Adrenal gland (tissue), 12 donors: Measurements from ENCODE around the gene CWC15. TPM values are rescaled to one million over a fixed set of nuclear protein-coding genes. Genes with fewer than 3 reads are reported as not detected.

Experiments
- DNase-seq, 7 donors: peaks; one replicate each; pipeline ENCODE4 v3.0.0-alpha.2; 2019 to 2020
- H3K27ac ChIP-seq, 5 donors: fragments of 200-600 bp; sonication (generic) in 4 of 5; 1 replicate in 3 of 5; 2 replicates in 2 of 5; pipeline versions ENCODE4 v1.5.1 to v1.8.0; 2016 to 2020; ENCODE audit warnings: mild to moderate bottlenecking in 1 of 5
- H3K27me3 ChIP-seq: fragments of 200-600 bp; 2 replicates; pipeline ENCODE4 v1.8.0; 2021
- H3K36me3 ChIP-seq, 2 donors: fragments of 200-600 bp; replicated peaks in 1 of 2; 1 replicate in 1 of 2; 2 replicates in 1 of 2; pipeline versions ENCODE4 v1.5.1 to v1.8.0; 2018 to 2022
- H3K4me1 ChIP-seq, 2 donors: fragments of 200-600 bp; replicated peaks in 1 of 2; 1 replicate in 1 of 2; 2 replicates in 1 of 2; pipeline versions ENCODE4 v1.5.1 to v1.8.0; 2018 to 2021
- H3K4me3 ChIP-seq, 4 donors: fragments of 200-600 bp; sonication (generic) in 3 of 4; one replicate each; pipeline ENCODE4 v1.5.1; 2016 to 2018
- H3K9me3 ChIP-seq, 3 donors: fragments of 200-600 bp; sonication (generic) in 1 of 3; replicated peaks in 1 of 3; 1 replicate in 2 of 3; 2 replicates in 1 of 3; pipeline versions ENCODE4 v1.5.1 to v1.8.0; 2016 to 2021
- POLR2A ChIP-seq, 2 donors: fragments of 450-650 bp; IDR thresholded peaks; one replicate each; pipeline ENCODE4 v1.6.1; 2017; ENCODE audit warnings: antibody characterized with exemption in 2 of 2, mild to moderate bottlenecking in 2 of 2, moderate library complexity in 1 of 2
- WGBS, 4 donors: extraction: QIAGEN DNeasy Blood & Tissue Kit in 2 of 4; methylation state at CpG; one replicate each; pipeline versions ENCODE4 v1.1.5 to v1.1.7; 2013 to 2017; 5-methylcytosine and 5-hydroxymethylcytosine counted together
- intact Hi-C, 2 donors: fragments of 100-400 bp; cut with DNase I; formaldehyde crosslinking; loops; one replicate each; pipeline versions ENCODE4 v1.14.1 to v1.15.0; 2022 to 2023
- polyA plus RNA-seq, 3 donors: library from polyadenylated mRNA; stranded (reverse); fragments of 200-250 nt in 2 of 3; fragments of 350-450 nt in 1 of 3; fragmentation: Illumina TruSeq in 1 of 3; extraction: RNeasy Lipid Tissue Mini Kit (QIAGEN cat#74804) in 1 of 3; gene quantifications; one replicate each; pipeline ENCODE4 v1.2.3, GENCODE V29; 2013 to 2014
- total RNA-seq, 9 donors: library from RNA; depleted of rRNA in 4 of 9; stranded (reverse); fragments of >200 nt in 4 of 9; fragments of 120-200 nt in 1 of 9; fragmentation: NEBNext Ultra II Directional in 1 of 9; extraction: Animal tissue kit (Norgen Biotek cat#: 25700) in 1 of 9; gene quantifications; one replicate each; pipeline versions ENCODE4 v1.1.0 to v1.2.4, GENCODE V29; 2013 to 2023
- TF ChIP-seq, protein P1 (sequence below), 6 experiments: fragments of 450-650 bp in 4 of 6; fragments of 200-600 bp in 2 of 6; sonication (generic) in 1 of 6; IDR thresholded peaks; 1 replicate in 5 of 6; 2 replicates in 1 of 6; pipeline versions ENCODE4 v1.5.1 to v1.8.0; 2016 to 2021; ENCODE audit warnings: antibody characterized with exemption in 6 of 6, mild to moderate bottlenecking in 2 of 6, moderate library complexity in 1 of 6
- donor health status: healthy with polysubstance abuse.
- donor health status: Bipolar disorder and iron deficiency.
- donor health status: DM: yes; HTN: yes; CAD: no.
- donor health status: DM: no; HTN: no; CAD: no.
- donor health status: DM: no; HTN: no; CAD: no.
- donor health status: DM: yes; HTN: yes; CAD: no.

Gene CWC15
- total and polyA plus RNA-seq, 12 donors, result 21.6 to 218 (median 62.5) TPM

DNA sequence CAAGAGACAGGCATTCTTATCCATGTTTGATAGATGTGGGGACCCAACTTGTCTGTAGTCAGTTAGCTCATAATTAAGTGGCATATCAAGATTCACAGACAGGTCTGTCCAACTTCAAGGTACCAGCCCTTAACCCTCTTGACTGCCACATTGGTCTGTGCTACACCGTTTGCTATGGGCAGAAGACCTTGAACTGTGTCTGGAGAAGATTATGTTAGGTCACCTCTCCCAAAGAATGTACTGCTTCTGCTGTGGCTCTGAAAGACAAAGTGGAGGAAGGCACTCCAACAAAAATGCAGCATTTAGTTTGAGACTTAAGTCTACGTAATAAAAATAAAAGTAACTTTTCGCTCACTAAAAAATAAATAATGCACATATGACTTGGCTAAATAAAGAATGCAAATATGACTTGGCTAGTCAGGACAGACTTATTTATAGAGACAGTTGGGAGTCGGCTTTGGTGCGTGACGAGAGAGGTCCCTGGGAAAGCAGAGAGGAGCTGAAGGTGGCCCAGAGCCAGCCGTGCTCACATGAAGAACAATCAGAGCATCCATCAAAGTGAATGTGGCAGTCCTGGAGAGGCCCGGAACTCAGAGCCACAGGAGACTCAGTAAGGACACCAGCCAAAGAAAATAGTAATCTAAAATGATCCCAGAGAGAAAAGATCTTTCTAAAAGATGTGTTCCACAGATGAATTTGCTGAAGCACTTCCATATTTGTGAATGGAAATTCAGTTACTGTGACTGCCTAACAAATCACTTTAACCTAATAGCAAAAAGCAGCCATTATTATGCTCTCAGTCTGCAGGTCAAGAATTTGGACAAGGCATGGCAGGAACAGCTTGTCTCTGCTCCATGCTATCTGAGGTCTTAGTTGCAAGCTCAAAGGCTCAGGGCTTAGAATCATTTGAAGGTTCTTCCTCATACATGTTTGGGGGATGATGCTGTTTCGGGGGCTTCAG is 35.0 kb downstream of the CWC15 start:
- H3K9me3 ChIP-seq, result no peaks in the 10 kb centered on the region
- no peak overlapping the region for H3K4me3 ChIP-seq
- peak; percentile 67 to 96 (median 80) for DNase-seq
- H3K36me3 ChIP-seq, result no peaks in the 10 kb centered on the region
- peaks cover 6 to 18% of the 10 kb centered on the region in 2 donors for H3K4me1 ChIP-seq
- H3K27ac ChIP-seq, result peak overlapping the region in 3 of 5 donors; percentile 45 to 85 (median 68)
- intact Hi-C loops, result no loop called here
- TF ChIP-seq, protein P1, sequence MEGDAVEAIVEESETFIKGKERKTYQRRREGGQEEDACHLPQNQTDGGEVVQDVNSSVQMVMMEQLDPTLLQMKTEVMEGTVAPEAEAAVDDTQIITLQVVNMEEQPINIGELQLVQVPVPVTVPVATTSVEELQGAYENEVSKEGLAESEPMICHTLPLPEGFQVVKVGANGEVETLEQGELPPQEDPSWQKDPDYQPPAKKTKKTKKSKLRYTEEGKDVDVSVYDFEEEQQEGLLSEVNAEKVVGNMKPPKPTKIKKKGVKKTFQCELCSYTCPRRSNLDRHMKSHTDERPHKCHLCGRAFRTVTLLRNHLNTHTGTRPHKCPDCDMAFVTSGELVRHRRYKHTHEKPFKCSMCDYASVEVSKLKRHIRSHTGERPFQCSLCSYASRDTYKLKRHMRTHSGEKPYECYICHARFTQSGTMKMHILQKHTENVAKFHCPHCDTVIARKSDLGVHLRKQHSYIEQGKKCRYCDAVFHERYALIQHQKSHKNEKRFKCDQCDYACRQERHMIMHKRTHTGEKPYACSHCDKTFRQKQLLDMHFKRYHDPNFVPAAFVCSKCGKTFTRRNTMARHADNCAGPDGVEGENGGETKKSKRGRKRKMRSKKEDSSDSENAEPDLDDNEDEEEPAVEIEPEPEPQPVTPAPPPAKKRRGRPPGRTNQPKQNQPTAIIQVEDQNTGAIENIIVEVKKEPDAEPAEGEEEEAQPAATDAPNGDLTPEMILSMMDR (IDR thresholded peaks at IDR 0.05), result no peak
- TF ChIP-seq POLR2A (IDR thresholded peaks at IDR 0.05), result no peak
- H3K27me3 ChIP-seq, result no peaks in the 10 kb centered on the region
- WGBS, 4 donors, result 23 to 30% (median 27%) methylated on average over 9 of the region's 9 CpGs

DNA sequence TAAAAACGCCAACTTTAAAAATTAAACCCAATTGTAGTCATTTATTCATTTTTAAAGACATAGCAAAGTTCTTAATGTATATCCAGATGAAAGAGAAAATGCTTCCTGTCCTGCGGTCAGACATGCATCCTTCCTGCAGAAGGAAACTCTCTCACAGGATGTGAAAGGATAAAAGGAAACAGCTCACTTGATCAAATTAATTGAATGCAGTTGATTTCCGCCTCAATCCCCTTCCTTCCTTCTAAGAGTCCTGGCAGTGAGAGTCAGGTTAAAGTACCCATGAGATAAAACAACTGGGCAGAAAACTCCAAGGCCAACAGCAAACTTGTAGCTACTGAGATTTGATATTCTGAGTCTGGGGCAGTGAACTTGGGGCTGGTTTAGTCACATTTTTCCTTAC is 38.5 kb downstream of the CWC15 start:
- peaks cover 6 to 24% of the 10 kb centered on the region in 2 donors for H3K4me1 ChIP-seq
- 74 to 84% (median 76%) methylated on average over 3 of the region's 3 CpGs for WGBS, 4 donors
- no peak overlapping the region for H3K4me3 ChIP-seq
- H3K27ac ChIP-seq, result peak overlapping the region in 3 of 5 donors; percentile 26 to 83 (median 73)
- no peak for DNase-seq
- H3K9me3 ChIP-seq, result no peaks in the 10 kb centered on the region
- intact Hi-C loops, result no loop called here
- TF ChIP-seq POLR2A (IDR thresholded peaks at IDR 0.05), result no peak
- TF ChIP-seq, protein P1 (IDR thresholded peaks at IDR 0.05), result no peak
- no peaks in the 10 kb centered on the region for H3K27me3 ChIP-seq
- H3K36me3 ChIP-seq, result no peaks in the 10 kb centered on the region

- no peak for DNase-seq
- no peak overlapping the region for H3K4me3 ChIP-seq
- H3K4me1 ChIP-seq, result peaks cover 6 to 24% of the 10 kb centered on the region in 2 donors
- TF ChIP-seq, protein P1 (IDR thresholded peaks at IDR 0.05), result no peak
- TF ChIP-seq POLR2A (IDR thresholded peaks at IDR 0.05), result no peak
- H3K27me3 ChIP-seq, result no peaks in the 10 kb centered on the region
- intact Hi-C loops, result no loop called here
- H3K9me3 ChIP-seq, result no peaks in the 10 kb centered on the region
- H3K36me3 ChIP-seq, result no peaks in the 10 kb centered on the region
- 60 to 82% (median 78%) methylated on average over 3 to 4 of the region's 4 CpGs for WGBS, 4 donors
- peak overlapping the region in 3 of 5 donors; percentile 26 to 83 (median 73) for H3K27ac ChIP-seq
Measured at GRCh38 chr11:94934362-94934761, 39.0 kb downstream of the CWC15 start.

DNA sequence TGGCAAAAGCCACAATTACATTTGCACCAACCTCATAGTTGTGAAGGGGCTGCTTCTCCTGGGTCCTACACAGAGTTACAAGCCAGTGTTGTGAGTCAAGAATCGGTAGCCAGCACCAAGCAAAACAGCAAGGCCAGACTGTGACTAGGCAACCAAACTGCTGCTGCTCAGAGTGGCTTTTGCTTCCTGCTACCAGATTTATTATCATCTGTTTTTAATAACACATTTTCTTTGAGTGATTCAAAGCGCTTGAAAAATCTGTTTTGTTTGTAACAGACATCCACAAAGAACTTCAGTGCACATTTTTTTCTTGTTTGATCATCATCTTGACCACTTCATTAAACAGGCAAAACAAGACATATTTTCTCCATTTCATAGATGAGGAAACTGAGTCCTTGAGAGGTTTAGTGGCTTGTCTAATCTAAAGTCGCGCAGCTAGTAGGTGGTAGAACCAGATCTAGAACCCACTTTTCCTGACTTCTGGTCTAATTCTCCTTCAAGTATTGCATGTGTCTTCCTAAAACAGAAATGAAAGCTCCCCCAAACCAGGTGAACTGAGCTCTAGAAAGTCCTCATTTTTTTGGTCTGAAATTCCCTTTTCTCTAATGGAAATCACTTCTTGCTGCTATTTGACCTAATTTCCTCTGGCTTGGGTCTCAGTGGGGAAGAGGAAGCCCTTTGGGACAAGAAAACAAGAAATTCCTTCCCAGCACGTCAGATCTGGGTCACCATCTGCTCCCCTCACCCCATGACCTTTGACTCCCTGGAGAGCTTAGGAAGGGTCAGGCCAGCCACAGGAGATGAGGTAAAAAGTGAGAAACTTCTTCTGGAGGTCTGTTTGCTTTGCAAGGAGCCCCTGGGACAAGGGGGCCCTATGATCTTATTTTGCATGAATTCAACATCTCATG is 39.9 kb downstream of the CWC15 start:
- Histone ChIP-seq H3K27ac (peak overlapping the region in 3 of 5 donors; percentile 26 to 76 (median 73)), H3K4me1 (peaks cover 6 to 22% of the 10 kb centered on the region in 2 donors), H3K27me3 (no peaks in the 10 kb centered on the region), H3K9me3 (no peaks in the 10 kb centered on the region), H3K4me3 (no peak overlapping the region), H3K36me3 (no peaks in the 10 kb centered on the region)
- intact Hi-C loops, result no loop called here
- DNase-seq, result peak in 6 of 7 donors; percentile 21 to 77 (median 42)
- WGBS, 4 donors, result 31 to 52% (median 35%) methylated on average over 5 of the region's 5 CpGs
- no peak for TF ChIP-seq POLR2A (IDR thresholded peaks at IDR 0.05)
- TF ChIP-seq, protein P1 (IDR thresholded peaks at IDR 0.05), result no peak
